Gastrocnemius medialis (tissue), 4 donors: ENCODE results near the gene EXOG. TPM values are rescaled to one million over a fixed set of nuclear protein-coding genes. Genes with fewer than 3 reads are reported as not detected.
A peak's percentile ranks its signal among the peaks of the same experiment; 100 is the strongest.
"Not testable (repeated sequence)": the region's sequence is repeated elsewhere in the genome, so short reads cannot be mapped to it uniquely, and the experiment has no call there.

Experiments
- ATAC-seq, 2 donors: fragments of 150-250 bp; one replicate each; pipeline ENCODE4 v1.9.1; 2016
- DNase-seq, 2 donors: peaks; one replicate each; pipeline ENCODE4 v3.0.0-alpha.2; 2019
- H3K27ac ChIP-seq, 4 donors: fragments of 200-600 bp; sonication (generic); 1 replicate in 1 of 4; 2 replicates in 3 of 4; pipeline ENCODE4 v1.5.1; 2016 to 2018; ENCODE audit warnings: mild to moderate bottlenecking in 2 of 4, moderate library complexity in 1 of 4
- H3K27me3 ChIP-seq, 3 donors: fragments of 200-600 bp; sonication (generic) in 2 of 3; 1 replicate in 1 of 3; 2 replicates in 2 of 3; pipeline versions ENCODE4 v1.5.1 to v1.6.0; 2016 to 2019; ENCODE audit warnings: mild to moderate bottlenecking in 1 of 3, moderate library complexity in 1 of 3
- H3K36me3 ChIP-seq, 2 donors: fragments of 200-600 bp; sonication (generic) in 1 of 2; one replicate each; pipeline ENCODE4 v1.5.1; 2017 to 2018
- H3K4me1 ChIP-seq, 2 donors: fragments of 200-600 bp; sonication (generic) in 1 of 2; one replicate each; pipeline ENCODE4 v1.5.1; 2016 to 2017; ENCODE audit warnings: mild to moderate bottlenecking in 2 of 2
- H3K4me3 ChIP-seq, 4 donors: fragments of 200-600 bp; sonication (generic) in 3 of 4; 1 replicate in 1 of 4; 2 replicates in 3 of 4; pipeline ENCODE4 v1.5.1; 2016 to 2019; ENCODE audit warnings: mild to moderate bottlenecking in 2 of 4
- H3K9me3 ChIP-seq, 3 donors: fragments of 200-600 bp; sonication (generic) in 2 of 3; 1 replicate in 1 of 3; 2 replicates in 2 of 3; pipeline ENCODE4 v1.5.1; 2016 to 2019
- CTCF ChIP-seq, 5 experiments: fragments of 450-650 bp in 3 of 5; fragments of 200-600 bp in 2 of 5; sonication (generic) in 2 of 5; IDR thresholded peaks in 4 of 5; conservative IDR thresholded peaks in 1 of 5; 1 replicate in 4 of 5; 2 replicates in 1 of 5; pipeline ENCODE4 v1.5.1; 2016 to 2019; ENCODE audit warnings: antibody characterized with exemption in 5 of 5, mild to moderate bottlenecking in 3 of 5, moderate library complexity in 3 of 5
- POLR2A ChIP-seq, 2 donors: fragments of 450-650 bp; IDR thresholded peaks; one replicate each; pipeline ENCODE4 v1.6.1; 2017; ENCODE audit warnings: antibody characterized with exemption in 2 of 2, mild to moderate bottlenecking in 2 of 2, moderate library complexity in 2 of 2
- in situ Hi-C, 4 donors: fragments of 200-750 bp; cut with MboI; loops; one replicate each; pipeline versions ENCODE4 v1.15.0 to v1.8.0; 2017; ENCODE audit warnings: low sequenced_read_pairs in 4 of 4
- intact Hi-C: fragments of 100-400 bp; cut with DNase I; formaldehyde crosslinking; loops from one replicate; pipeline ENCODE4 v1.15.1; 2023; ENCODE audit warnings: low total_unique reads
- total RNA-seq, 4 donors: library from RNA; depleted of rRNA; stranded (reverse); fragments of >200 nt; gene quantifications; one replicate each; pipeline versions ENCODE4 v1.1.0 to v1.2.3, GENCODE V29; 2016

EXOG gene
- total RNA-seq, 4 donors from 2014 or later = 1.6 to 6.5 (median 2.2) TPM

GRCh38 chr3:38566215-38566528, 70.0 kb downstream of the EXOG start:
- intact Hi-C loops (no loop called here), in situ Hi-C loops (no loop called here)
- Histone ChIP-seq H3K4me1 (no peaks in the 10 kb centered on the region), H3K9me3 (no peaks in the 10 kb centered on the region), H3K4me3 (no peak overlapping the region), H3K27ac (no peak overlapping the region), H3K36me3 (no peaks in the 10 kb centered on the region), H3K27me3 (no peaks in the 10 kb centered on the region)
- TF ChIP-seq POLR2A (IDR thresholded peaks at IDR 0.05) = no peak
- ATAC-seq (no peak), DNase-seq (peak in 1 of 2 donors; percentile 9)

- intact Hi-C loops, H3K27me3 ChIP-seq, ATAC-seq, H3K9me3 ChIP-seq, H3K36me3 ChIP-seq, in situ Hi-C loops, H3K4me3 ChIP-seq, H3K4me1 ChIP-seq, H3K27ac ChIP-seq: not testable (repeated sequence)
- peak in 1 of 2 donors; percentile 0 for DNase-seq
Observed at GRCh38 chr3:38566794-38567193, 70.7 kb downstream of the EXOG start.

- TF ChIP-seq POLR2A (IDR thresholded peaks at IDR 0.05) = no peak
- TF ChIP-seq CTCF (IDR thresholded peaks at IDR 0.05 in 4 of 5, conservative IDR thresholded peaks at IDR 0.05 in 1 of 5) = no peak
- H3K27ac ChIP-seq = no peak overlapping the region
Observed at GRCh38 chr3:38567498-38567897, 71.4 kb downstream of the EXOG start.

GRCh38 chr3:38573111-38573510, 77.0 kb downstream of the EXOG start:
- no peaks in the 10 kb centered on the region for H3K9me3 ChIP-seq
- no peak for TF ChIP-seq POLR2A (IDR thresholded peaks at IDR 0.05)
- no peak for TF ChIP-seq CTCF (IDR thresholded peaks at IDR 0.05 in 4 of 5, conservative IDR thresholded peaks at IDR 0.05 in 1 of 5)
- ATAC-seq (no peak), DNase-seq (no peak)
- H3K4me1 ChIP-seq = no peaks in the 10 kb centered on the region
- no peak overlapping the region for H3K27ac ChIP-seq
- in situ Hi-C loops (no loop called here), intact Hi-C loops (no loop called here)
- H3K4me3 ChIP-seq = no peak overlapping the region
- no peaks in the 10 kb centered on the region for H3K36me3 ChIP-seq
- no peaks in the 10 kb centered on the region for H3K27me3 ChIP-seq

More at GRCh38 chr3:38567498-38567897, 71.4 kb downstream of the EXOG start:
- intact Hi-C loops = no loop called here
- DNase-seq (no peak), ATAC-seq (no peak)
- Histone ChIP-seq H3K27me3 (no peaks in the 10 kb centered on the region), H3K36me3 (no peaks in the 10 kb centered on the region), H3K9me3 (no peaks in the 10 kb centered on the region), H3K4me3 (no peak overlapping the region), H3K4me1 (no peaks in the 10 kb centered on the region)
- in situ Hi-C loops = no loop called here

- Histone ChIP-seq H3K9me3 (no peaks in the 10 kb centered on the region), H3K4me1 (no peaks in the 10 kb centered on the region), H3K27me3 (no peaks in the 10 kb centered on the region), H3K27ac (no peak overlapping the region), H3K4me3 (no peak overlapping the region), H3K36me3 (no peaks in the 10 kb centered on the region)
- TF ChIP-seq POLR2A (IDR thresholded peaks at IDR 0.05) = no peak
- no peak for TF ChIP-seq CTCF (IDR thresholded peaks at IDR 0.05 in 4 of 5, conservative IDR thresholded peaks at IDR 0.05 in 1 of 5)
- intact Hi-C loops (no loop called here), in situ Hi-C loops (no loop called here)
- no peak for DNase-seq
- no peak for ATAC-seq
Observed at GRCh38 chr3:38573556-38573955, 77.4 kb downstream of the EXOG start.
